ENCODE results near the gene HERC5.

DNA sequence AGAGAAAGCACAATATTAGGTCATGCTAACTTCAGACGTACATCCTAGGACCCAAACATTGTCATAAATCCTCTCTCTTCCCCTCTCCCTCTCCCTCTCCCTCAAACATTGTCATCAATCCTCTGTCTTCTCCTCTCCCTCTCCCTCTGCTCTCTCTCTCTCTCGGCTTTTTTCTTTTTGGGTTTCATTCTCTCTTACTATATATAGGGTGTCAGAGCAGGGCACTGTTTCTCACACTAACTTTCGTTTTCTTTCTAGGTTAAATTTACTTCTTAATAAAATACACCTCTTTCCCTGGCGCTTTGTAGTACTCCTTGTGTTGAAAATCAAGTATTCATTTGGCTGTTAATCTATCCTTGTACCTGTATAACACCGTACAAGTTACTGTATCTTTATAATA lies 37.0 kb upstream of the HERC5 start:
- TF ChIP-seq EP300 (IDR thresholded peaks at IDR 0.05; ENCODE audit: low read depth) (no peak), POLR2A (IDR thresholded peaks at IDR 0.05) (no peak), POLR2AphosphoS5 (IDR thresholded peaks at IDR 0.05) (no peak)
- TF ChIP-seq, protein P1, sequence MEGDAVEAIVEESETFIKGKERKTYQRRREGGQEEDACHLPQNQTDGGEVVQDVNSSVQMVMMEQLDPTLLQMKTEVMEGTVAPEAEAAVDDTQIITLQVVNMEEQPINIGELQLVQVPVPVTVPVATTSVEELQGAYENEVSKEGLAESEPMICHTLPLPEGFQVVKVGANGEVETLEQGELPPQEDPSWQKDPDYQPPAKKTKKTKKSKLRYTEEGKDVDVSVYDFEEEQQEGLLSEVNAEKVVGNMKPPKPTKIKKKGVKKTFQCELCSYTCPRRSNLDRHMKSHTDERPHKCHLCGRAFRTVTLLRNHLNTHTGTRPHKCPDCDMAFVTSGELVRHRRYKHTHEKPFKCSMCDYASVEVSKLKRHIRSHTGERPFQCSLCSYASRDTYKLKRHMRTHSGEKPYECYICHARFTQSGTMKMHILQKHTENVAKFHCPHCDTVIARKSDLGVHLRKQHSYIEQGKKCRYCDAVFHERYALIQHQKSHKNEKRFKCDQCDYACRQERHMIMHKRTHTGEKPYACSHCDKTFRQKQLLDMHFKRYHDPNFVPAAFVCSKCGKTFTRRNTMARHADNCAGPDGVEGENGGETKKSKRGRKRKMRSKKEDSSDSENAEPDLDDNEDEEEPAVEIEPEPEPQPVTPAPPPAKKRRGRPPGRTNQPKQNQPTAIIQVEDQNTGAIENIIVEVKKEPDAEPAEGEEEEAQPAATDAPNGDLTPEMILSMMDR (IDR thresholded peaks at IDR 0.05), result no peak

Data from transverse colon (tissue), 4 donors.